IPS-NIHi7 (cell line): ENCODE measurements around the gene ARHGAP26.

Experiments used
- DNase-seq: peaks from one replicate; pipeline ENCODE4 v3.0.0; 2012; ENCODE audit warnings: mixed read lengths; ENCODE audit errors: extremely low spot score

The ARHGAP26 gene

GRCh38 chr5:143267186-143267585 lies 497.0 kb downstream of the ARHGAP26 start:
- no peak for DNase-seq

DNA sequence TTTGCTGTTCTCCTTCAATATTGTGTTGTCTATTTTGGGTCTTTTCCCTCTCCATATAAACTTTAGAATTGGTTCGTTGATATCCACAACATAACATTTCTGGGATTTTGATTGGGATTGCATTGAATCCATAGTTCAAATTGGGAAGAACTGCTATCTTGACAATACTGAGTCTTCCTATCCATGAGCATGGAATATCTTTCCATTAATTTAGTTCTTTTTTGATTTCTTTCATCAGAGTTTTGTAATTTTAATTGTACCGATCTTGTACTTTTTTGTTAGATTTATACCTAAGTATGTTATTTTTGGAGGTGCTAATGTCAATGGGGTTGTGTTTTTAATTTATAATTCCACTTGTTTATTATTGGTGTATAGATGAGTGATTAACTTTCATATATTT lies 498.2 kb downstream of the ARHGAP26 start:
- no peak for DNase-seq

- DNase-seq, result no peak
These were observed 501.3 kb downstream of the ARHGAP26 start for GRCh38 chr5:143271431-143271830.

DNA sequence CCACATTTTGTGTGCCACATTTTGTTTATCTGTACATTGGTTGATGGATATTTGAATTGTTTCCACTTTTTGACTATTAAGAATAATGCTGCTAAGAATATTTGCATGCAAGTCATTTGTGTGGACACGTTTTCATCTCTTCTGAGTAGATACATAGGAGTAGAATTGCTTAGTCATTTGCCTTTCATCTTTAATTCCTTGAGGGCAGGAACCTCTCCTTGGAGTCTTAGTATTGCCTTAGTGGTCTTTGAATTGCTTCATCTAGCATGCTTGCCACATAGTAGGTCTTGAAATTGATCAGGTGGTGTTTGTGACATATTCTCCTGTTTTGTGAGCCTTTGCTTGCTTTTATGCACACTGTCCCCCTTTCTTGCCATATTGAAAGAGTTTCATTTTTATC lies 504.8 kb downstream of the ARHGAP26 start:
- no peak for DNase-seq

DNA sequence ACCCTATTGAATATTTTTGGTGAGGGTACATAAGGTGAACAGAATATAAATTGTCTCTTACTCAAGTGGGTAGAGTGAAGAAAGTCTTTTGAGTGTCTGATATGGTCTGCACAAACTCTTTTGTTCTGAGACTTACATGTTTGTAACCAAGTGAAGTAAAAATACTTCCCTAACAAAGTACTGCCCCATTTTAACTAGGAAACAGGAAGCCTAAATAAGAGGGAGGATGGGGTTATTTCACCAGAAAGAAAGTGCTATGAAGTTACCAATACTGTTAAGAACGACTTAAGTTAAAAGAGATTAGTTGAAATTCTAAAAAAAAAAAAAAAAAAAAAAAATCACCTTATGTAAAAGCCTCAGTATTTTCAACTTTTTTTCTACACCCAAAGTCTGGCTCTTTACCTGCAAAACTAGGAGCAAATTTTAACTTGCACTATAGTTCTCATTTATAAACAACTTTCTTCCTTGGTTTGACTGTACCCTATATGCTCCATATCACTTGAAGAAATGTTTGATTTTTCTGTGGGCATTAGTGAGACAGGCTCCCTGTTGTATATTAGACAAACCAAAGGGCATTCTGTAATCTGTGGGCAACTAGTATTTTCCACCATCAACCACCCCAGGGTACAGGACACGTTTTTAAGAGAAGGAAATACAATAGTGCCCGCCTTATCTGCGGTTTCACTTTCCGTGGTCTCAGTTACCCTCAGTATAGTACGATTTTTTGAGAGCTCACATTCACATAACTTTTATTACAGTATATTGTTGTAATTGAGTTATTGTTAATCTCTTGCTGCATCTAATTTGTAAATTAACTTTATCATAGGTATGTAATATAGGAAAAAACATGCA lies 505.6 kb downstream of the ARHGAP26 start:
- DNase-seq, result no peak

GRCh38 chr5:143277536-143277935 lies 507.4 kb downstream of the ARHGAP26 start:
- no peak for DNase-seq
